SH-SY5Y (cell line): ENCODE results near the gene UNG.

Source experiments
- GATA2 ChIP-seq: IDR thresholded peaks from 2 replicates; pipeline ENCODE4 v1.6.1; 2011; ENCODE audit warnings: mild to moderate bottlenecking, low read depth, low read length
- GATA3 ChIP-seq: IDR thresholded peaks from 2 replicates; pipeline ENCODE4 v1.6.1; 2011; ENCODE audit warnings: low read depth, mild to moderate bottlenecking, low read length, moderate library complexity

DNA sequence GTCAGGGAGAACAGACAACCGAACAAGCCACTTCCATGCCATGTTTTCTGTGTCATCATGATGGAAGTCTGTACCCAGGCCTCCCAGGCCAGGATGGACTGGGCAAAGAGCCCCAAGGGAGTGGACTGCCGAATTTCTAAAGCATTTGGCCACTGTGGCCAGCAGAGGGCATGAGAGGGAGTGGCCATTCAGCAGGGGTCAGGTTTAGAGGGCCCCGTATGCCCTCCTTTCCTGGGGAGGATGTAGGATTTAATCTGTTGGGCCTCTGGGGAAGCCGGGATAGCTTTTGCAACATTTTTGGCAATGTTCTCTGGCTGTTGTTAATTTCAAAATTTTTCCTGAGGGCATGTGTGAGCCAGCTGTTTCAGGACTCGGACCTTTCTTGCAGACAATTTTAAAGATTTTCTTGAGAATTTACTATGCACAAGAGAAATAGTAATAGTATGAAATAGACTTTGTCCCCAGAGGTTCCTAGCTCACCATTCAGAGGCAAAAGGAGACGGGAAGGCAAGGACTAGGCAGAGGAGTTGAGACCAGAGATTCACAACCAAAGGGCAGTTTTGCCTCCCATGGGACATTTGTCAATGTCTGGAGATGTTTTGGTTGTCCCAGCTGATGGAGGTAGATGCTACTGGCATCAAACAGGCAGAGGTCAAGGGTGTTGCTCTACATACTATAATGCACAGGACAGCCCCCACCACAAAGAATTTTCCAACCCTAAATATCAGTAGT lies 37.0 kb downstream of the UNG start:
- TF ChIP-seq GATA2 (no peak), GATA3 (no peak)
